ENCODE measurements around the gene PIPOX.

GRCh38 chr17:29021226-29021625 lies 21.7 kb upstream of the PIPOX start:
- TF ChIP-seq CTCF (IDR thresholded peaks at IDR 0.05; ENCODE audit: low read length) (no peak), EZH2 (optimal IDR thresholded peaks at IDR 0.05; ENCODE audit: low read depth, low read length) (no peak), EZH2phosphoT487 (IDR thresholded peaks at IDR 0.05; ENCODE audit: low read length) (no peak)

All from MM.1S (cell line).